Measurements from ENCODE around the gene MYO3B.

- TF ChIP-seq, protein P1, sequence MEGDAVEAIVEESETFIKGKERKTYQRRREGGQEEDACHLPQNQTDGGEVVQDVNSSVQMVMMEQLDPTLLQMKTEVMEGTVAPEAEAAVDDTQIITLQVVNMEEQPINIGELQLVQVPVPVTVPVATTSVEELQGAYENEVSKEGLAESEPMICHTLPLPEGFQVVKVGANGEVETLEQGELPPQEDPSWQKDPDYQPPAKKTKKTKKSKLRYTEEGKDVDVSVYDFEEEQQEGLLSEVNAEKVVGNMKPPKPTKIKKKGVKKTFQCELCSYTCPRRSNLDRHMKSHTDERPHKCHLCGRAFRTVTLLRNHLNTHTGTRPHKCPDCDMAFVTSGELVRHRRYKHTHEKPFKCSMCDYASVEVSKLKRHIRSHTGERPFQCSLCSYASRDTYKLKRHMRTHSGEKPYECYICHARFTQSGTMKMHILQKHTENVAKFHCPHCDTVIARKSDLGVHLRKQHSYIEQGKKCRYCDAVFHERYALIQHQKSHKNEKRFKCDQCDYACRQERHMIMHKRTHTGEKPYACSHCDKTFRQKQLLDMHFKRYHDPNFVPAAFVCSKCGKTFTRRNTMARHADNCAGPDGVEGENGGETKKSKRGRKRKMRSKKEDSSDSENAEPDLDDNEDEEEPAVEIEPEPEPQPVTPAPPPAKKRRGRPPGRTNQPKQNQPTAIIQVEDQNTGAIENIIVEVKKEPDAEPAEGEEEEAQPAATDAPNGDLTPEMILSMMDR (IDR thresholded peaks at IDR 0.05): no peak
- no peak for TF ChIP-seq POLR2A (IDR thresholded peaks at IDR 0.05)
Measured at GRCh38 chr2:170498619-170499018, 320.7 kb downstream of the MYO3B start.

Data from uterus (tissue), 2 donors.